ENCODE measurements around the gene ABLIM2. TPM values are rescaled to one million over a fixed set of nuclear protein-coding genes. Genes with fewer than 3 reads are reported as not detected.

The ABLIM2 gene
- total and polyA plus RNA-seq, 4 experiments from 2014 or later, result 0.44 to 7.9 (median 3.8) TPM

DNA sequence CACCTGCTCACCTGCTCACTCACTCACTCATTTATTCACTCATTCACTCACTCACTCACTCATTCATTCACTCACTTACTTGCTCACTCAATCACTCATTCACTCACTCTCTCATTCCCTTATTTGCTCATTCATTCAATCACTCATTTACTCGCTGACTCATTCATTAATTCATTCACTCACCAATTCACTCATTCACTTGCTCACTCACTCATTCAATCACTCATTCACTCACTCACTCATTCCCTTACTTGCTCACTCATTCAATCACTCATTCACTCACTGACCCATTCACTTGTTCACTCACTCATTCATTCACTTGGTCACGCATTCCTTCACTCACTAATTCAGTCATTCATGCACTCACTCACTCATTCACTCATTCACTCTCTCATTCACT lies 130.2 kb downstream of the ABLIM2 start:
- Mint-ChIP-seq H3K36me3 (no peaks in the 10 kb centered on the region), H3K27ac (peak overlapping the region in 2 of 7 donors; percentile 1 to 8), H3K27me3 (no peaks in the 10 kb centered on the region), H3K4me3 (no peak overlapping the region), H3K9me3 (no peaks in the 10 kb centered on the region), H3K4me1 (no peaks in the 10 kb centered on the region)
- POLR2A ChIA-PET (ENCODE audit: partially characterized antibody), result no interaction called here
- Histone ChIP-seq H3K27ac (ENCODE audit: low read depth, low read length) (no peak overlapping the region), H3K36me3 (ENCODE audit: insufficient read depth, low read length) (no peaks in the 10 kb centered on the region), H3K9me3 (ENCODE audit: control insufficient read depth in 1 of 2, low read length in 2 of 2) (no peaks in the 10 kb centered on the region), H3K27me3 (ENCODE audit: insufficient read depth, low read length) (no peaks in the 10 kb centered on the region), H3K4me3 (ENCODE audit: low read length in 2 of 2) (no peak overlapping the region), H3K4me1 (ENCODE audit: insufficient read depth, low read length) (no peaks in the 10 kb centered on the region)
- DNase-seq, result no peak
- CTCF ChIA-PET (ENCODE audit: partially characterized antibody), result no interaction called here
- intact Hi-C loops (cut with micrococcal nuclease), result no loop called here

DNA sequence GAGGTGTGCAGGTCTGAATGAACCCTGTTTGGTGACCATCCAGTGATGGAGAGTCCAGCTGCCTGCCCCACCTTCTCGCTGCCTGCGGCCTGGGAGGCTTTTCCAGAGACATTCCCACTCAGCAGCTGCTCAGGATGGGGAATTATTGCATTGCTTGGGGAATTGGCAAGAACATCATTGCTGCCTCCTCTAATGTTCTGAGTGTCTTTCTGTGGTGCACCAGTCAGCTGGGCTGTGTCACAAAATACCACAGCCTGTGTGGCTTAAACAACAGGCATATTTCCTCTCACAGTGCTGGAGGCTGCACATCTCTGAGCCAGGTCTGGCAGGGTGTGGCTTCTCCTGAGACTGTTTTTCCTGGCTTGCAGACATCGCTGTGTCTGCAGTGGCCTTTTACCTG lies 132.2 kb downstream of the ABLIM2 start:
- no peaks in the 10 kb centered on the region for H3K36me3 Mint-ChIP-seq
- no peaks in the 10 kb centered on the region for H3K9me3 ChIP-seq (ENCODE audit: control insufficient read depth in 1 of 2, low read length in 2 of 2)
- no peak overlapping the region for H3K27ac ChIP-seq (ENCODE audit: low read depth, low read length)
- CTCF ChIA-PET (ENCODE audit: partially characterized antibody), result no interaction called here
- H3K9me3 Mint-ChIP-seq, result no peaks in the 10 kb centered on the region
- H3K4me1 ChIP-seq (ENCODE audit: insufficient read depth, low read length), result no peaks in the 10 kb centered on the region
- H3K4me1 Mint-ChIP-seq, result no peaks in the 10 kb centered on the region
- no peak for DNase-seq
- POLR2A ChIA-PET (ENCODE audit: partially characterized antibody), result no interaction called here
- H3K4me3 ChIP-seq (ENCODE audit: low read length in 2 of 2), result no peak overlapping the region
- H3K27me3 ChIP-seq (ENCODE audit: insufficient read depth, low read length), result no peaks in the 10 kb centered on the region
- H3K36me3 ChIP-seq (ENCODE audit: insufficient read depth, low read length), result no peaks in the 10 kb centered on the region
- H3K27me3 Mint-ChIP-seq, result no peaks in the 10 kb centered on the region
- no peak overlapping the region for H3K4me3 Mint-ChIP-seq
- no peak overlapping the region for H3K27ac Mint-ChIP-seq
- intact Hi-C loops (cut with micrococcal nuclease), result no loop called here

DNA sequence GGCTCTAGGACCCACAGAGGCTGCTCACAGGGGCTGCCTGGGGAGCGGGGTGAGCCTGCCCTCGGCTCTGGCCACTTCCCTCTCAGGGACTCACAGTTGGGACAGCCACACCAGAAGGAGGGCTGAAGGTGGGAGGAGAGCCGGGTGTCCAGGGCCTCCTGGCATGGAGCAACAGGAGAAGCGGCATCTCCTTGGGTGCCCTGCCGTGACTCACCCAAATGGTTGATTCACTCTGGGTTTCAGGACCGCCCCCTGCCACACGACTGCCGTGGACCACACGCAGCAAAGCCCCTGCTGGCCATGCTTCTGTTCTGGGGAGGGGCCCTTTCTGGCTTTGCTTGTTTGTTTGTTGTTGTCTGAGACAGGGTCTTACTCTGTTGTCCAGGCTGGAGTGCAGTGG lies 132.9 kb downstream of the ABLIM2 start:
- POLR2A ChIA-PET (ENCODE audit: partially characterized antibody), result no interaction called here
- intact Hi-C loops (cut with micrococcal nuclease), result no loop called here
- CTCF ChIA-PET (ENCODE audit: partially characterized antibody), result no interaction called here
- no peaks in the 10 kb centered on the region for H3K27me3 ChIP-seq (ENCODE audit: insufficient read depth, low read length)
- no peaks in the 10 kb centered on the region for H3K9me3 ChIP-seq (ENCODE audit: control insufficient read depth in 1 of 2, low read length in 2 of 2)
- no peak overlapping the region for H3K27ac ChIP-seq (ENCODE audit: low read depth, low read length)
- Mint-ChIP-seq H3K36me3 (no peaks in the 10 kb centered on the region), H3K27me3 (no peaks in the 10 kb centered on the region), H3K9me3 (no peaks in the 10 kb centered on the region), H3K4me3 (no peak overlapping the region), H3K4me1 (no peaks in the 10 kb centered on the region), H3K27ac (no peak overlapping the region)
- no peaks in the 10 kb centered on the region for H3K36me3 ChIP-seq (ENCODE audit: insufficient read depth, low read length)
- H3K4me1 ChIP-seq (ENCODE audit: insufficient read depth, low read length), result no peaks in the 10 kb centered on the region
- no peak overlapping the region for H3K4me3 ChIP-seq (ENCODE audit: low read length in 2 of 2)
- DNase-seq, result no peak

DNA sequence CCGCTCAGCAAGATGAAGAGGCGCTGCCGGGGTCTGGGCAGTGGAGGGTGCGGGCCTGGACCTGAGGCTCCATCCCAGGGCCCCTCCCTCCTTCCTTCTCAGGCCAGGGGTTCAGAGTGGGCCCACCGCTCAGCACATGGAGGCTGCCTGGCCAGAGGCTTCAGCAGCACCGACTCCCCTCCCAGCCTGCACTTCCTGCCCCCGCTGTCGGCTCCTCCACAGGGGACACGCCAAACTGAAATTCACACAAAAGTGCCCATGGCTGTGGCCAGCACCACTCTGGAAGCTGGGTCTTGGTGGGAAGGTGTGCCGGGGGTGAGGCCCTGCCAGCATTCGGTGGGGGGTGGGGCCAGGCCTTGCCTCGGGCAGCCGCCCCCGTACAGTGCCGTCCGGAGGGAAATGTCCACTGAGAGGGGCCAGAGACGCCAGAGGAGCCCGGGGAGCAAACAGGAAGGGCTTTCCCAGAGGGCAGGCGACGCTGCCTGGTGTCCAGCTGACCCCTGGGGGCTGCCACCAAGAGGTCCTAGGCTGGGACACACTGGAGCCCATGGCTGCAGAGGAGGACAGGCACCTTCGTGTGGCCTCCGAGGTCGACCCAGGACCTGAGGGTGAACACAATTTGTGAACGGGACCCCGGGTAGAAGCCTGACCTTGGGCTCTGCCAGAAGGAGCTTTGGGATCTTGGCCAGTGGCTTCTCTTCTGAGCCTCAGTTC lies 134.4 kb downstream of the ABLIM2 start:
- ChIA-PET CTCF (ENCODE audit: partially characterized antibody) (no interaction called here), POLR2A (ENCODE audit: partially characterized antibody) (no interaction called here)

DNA sequence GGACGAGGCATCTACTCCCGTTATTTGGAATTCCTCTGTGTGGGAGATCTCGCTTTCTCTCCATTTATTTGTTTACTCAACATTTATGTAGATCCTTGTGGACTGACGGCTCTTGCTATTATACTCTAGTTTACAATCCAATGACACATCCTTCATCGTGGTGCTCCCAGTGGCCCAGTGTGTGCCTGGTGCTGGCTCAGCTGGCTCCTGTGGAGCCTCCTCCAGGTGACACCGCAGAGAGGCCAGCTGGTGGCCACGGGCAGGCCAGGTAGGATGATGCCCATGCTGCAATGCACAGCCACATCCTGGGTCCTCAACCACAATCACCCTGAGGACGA lies 134.9 kb downstream of the ABLIM2 start:
- DNase-seq, result no peak
- ChIA-PET POLR2A (ENCODE audit: partially characterized antibody) (no interaction called here), CTCF (ENCODE audit: partially characterized antibody) (no interaction called here)
- H3K27me3 Mint-ChIP-seq, result no peaks in the 10 kb centered on the region
- H3K27me3 ChIP-seq (ENCODE audit: insufficient read depth, low read length), result no peaks in the 10 kb centered on the region
- intact Hi-C loops (cut with micrococcal nuclease), result no loop called here
- H3K4me3 Mint-ChIP-seq, result no peak overlapping the region
- H3K36me3 ChIP-seq (ENCODE audit: insufficient read depth, low read length), result no peaks in the 10 kb centered on the region
- H3K4me1 ChIP-seq (ENCODE audit: insufficient read depth, low read length), result no peaks in the 10 kb centered on the region
- no peaks in the 10 kb centered on the region for H3K4me1 Mint-ChIP-seq
- H3K9me3 ChIP-seq (ENCODE audit: control insufficient read depth in 1 of 2, low read length in 2 of 2), result no peaks in the 10 kb centered on the region
- no peak overlapping the region for H3K27ac ChIP-seq (ENCODE audit: low read depth, low read length)
- H3K36me3 Mint-ChIP-seq, result no peaks in the 10 kb centered on the region
- H3K4me3 ChIP-seq (ENCODE audit: low read length in 2 of 2), result no peak overlapping the region
- H3K27ac Mint-ChIP-seq, result no peak overlapping the region
- no peaks in the 10 kb centered on the region for H3K9me3 Mint-ChIP-seq

More for the DNA sequence above, 134.4 kb downstream of the ABLIM2 start:
- no peak overlapping the region for H3K27ac Mint-ChIP-seq
- Histone ChIP-seq H3K9me3 (ENCODE audit: control insufficient read depth in 1 of 2, low read length in 2 of 2) (no peaks in the 10 kb centered on the region), H3K4me1 (ENCODE audit: insufficient read depth, low read length) (no peaks in the 10 kb centered on the region), H3K36me3 (ENCODE audit: insufficient read depth, low read length) (no peaks in the 10 kb centered on the region), H3K4me3 (ENCODE audit: low read length in 2 of 2) (no peak overlapping the region), H3K27me3 (ENCODE audit: insufficient read depth, low read length) (no peaks in the 10 kb centered on the region), H3K27ac (ENCODE audit: low read depth, low read length) (no peak overlapping the region)
- H3K9me3 Mint-ChIP-seq, result no peaks in the 10 kb centered on the region
- no peak overlapping the region for H3K4me3 Mint-ChIP-seq
- H3K4me1 Mint-ChIP-seq, result no peaks in the 10 kb centered on the region
- DNase-seq, result no peak
- H3K36me3 Mint-ChIP-seq, result no peaks in the 10 kb centered on the region
- intact Hi-C loops (cut with micrococcal nuclease), result no loop called here
- no peaks in the 10 kb centered on the region for H3K27me3 Mint-ChIP-seq

DNA sequence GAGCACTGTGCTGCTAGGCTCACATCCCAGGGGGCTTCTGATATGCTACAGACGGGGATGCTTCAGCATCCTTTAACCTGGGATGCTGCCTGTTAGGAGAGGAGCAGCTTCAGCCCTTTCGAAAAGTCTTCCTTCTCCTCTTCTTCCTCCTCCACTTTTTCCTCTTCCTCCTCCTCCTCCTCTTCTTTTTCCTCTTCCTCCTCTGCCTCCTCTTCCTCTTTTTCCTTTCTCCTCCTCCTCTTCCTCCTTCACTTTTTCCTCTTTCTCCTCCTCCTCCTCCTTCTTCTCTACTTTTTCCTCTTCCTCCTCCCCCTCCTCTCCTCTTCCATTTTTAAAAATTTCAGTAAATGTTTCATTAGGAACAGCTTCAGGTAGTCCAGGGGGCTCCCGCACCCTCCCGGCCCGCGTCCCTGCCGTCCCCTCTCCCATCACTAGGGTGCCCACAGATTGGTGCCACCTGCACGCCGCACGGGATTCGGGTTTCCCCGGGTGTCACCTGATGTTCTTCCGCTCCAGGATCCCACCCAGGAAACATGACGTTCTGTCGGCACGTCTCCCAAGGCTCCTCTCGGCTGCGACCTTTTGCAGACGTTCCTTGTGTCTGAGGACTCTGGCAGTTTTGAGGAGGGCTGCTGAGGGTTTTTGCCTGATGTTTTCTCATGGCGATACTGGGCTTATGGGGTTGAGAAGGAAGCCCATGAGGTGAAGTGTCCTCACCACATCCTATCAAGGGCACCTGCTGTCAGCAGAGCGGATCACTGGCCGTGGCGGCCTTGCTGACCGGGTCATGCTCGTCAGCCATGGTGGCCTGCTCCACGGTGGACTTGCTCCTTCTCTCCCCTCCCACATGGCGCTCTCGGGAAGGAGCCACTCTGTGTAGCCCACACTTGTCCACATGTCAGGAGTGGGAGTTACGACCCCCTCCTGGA lies 135.6 kb downstream of the ABLIM2 start:
- Histone ChIP-seq H3K4me1 (ENCODE audit: insufficient read depth, low read length) (no peaks in the 10 kb centered on the region), H3K27me3 (ENCODE audit: insufficient read depth, low read length) (no peaks in the 10 kb centered on the region), H3K4me3 (ENCODE audit: low read length in 2 of 2) (no peak overlapping the region), H3K27ac (ENCODE audit: low read depth, low read length) (no peak overlapping the region), H3K36me3 (ENCODE audit: insufficient read depth, low read length) (no peaks in the 10 kb centered on the region), H3K9me3 (ENCODE audit: control insufficient read depth in 1 of 2, low read length in 2 of 2) (no peaks in the 10 kb centered on the region)
- H3K27me3 Mint-ChIP-seq, result no peaks in the 10 kb centered on the region
- no peak overlapping the region for H3K27ac Mint-ChIP-seq
- H3K9me3 Mint-ChIP-seq, result no peaks in the 10 kb centered on the region
- H3K4me1 Mint-ChIP-seq, result no peaks in the 10 kb centered on the region
- DNase-seq, result no peak
- ChIA-PET CTCF (ENCODE audit: partially characterized antibody) (no interaction called here), POLR2A (ENCODE audit: partially characterized antibody) (no interaction called here)
- H3K36me3 Mint-ChIP-seq, result no peaks in the 10 kb centered on the region
- no peak overlapping the region for H3K4me3 Mint-ChIP-seq
- intact Hi-C loops (cut with micrococcal nuclease), result no loop called here

DNA sequence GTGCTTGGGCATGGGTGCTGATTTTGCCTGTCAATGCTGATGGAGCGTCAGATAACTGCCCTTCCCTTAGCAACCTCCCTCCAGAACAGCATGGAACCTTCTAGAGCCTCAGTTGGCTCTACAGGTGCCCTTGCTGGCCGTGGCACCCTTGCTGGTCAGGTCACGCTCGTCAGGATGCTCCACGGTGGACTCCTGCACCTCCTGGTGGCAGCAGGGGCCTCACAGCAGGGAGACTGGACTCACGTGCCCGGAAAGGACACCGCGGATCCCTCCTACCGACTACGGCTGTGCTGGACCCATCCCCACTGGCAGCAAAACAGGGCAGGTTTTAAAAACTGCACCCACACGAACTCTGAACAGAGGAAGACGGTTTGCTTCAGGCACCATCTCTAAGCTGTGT lies 136.8 kb downstream of the ABLIM2 start:
- POLR2A ChIA-PET (ENCODE audit: partially characterized antibody), result no interaction called here

More for the DNA sequence above, 136.8 kb downstream of the ABLIM2 start:
- Histone ChIP-seq H3K9me3 (ENCODE audit: control insufficient read depth in 1 of 2, low read length in 2 of 2) (no peaks in the 10 kb centered on the region), H3K36me3 (ENCODE audit: insufficient read depth, low read length) (no peaks in the 10 kb centered on the region), H3K4me3 (ENCODE audit: low read length in 2 of 2) (no peak overlapping the region), H3K4me1 (ENCODE audit: insufficient read depth, low read length) (no peaks in the 10 kb centered on the region), H3K27me3 (ENCODE audit: insufficient read depth, low read length) (no peaks in the 10 kb centered on the region), H3K27ac (ENCODE audit: low read depth, low read length) (no peak overlapping the region)
- Mint-ChIP-seq H3K36me3 (no peaks in the 10 kb centered on the region), H3K9me3 (no peaks in the 10 kb centered on the region), H3K4me1 (no peaks in the 10 kb centered on the region), H3K27me3 (no peaks in the 10 kb centered on the region), H3K4me3 (no peak overlapping the region), H3K27ac (no peak overlapping the region)
- intact Hi-C loops (cut with micrococcal nuclease), result no loop called here
- DNase-seq, result no peak
- CTCF ChIA-PET (ENCODE audit: partially characterized antibody), result no interaction called here

All from CD4-positive, alpha-beta memory T cell (primary cell).